GM12878 (cell line): ENCODE results near the gene FTO. TPM values are rescaled to one million over a fixed set of nuclear protein-coding genes. Genes with fewer than 3 reads are reported as not detected.

Experiments
- ATAC-seq: fragments of 200-7000 bp; cut with Tn5 transposase; 3 replicates; pipeline ENCODE4 v1.9.1; 2020; ENCODE audit warnings: mild to moderate bottlenecking, moderate library complexity
- BruUV-seq: library from RNA; stranded (reverse); fragments of 400-500 nt; replicated peaks from 2 replicates; lab custom pipeline; 2021; lab: Mats Ljungman, UMichigan
- CTCF ChIA-PET: fragments of 300-600 bp; sonication (Branson Sonifier 250); formaldehyde crosslinking; extraction: SDS; loops from one replicate; lab custom pipeline; 2021; ENCODE audit warnings: inconsistent platforms; lab: Yijun Ruan, JAX
- POLR2A ChIA-PET: fragments of 350-600 bp; formaldehyde crosslinking; extraction: SDS; loops from one replicate; lab custom pipeline; 2021; ENCODE audit warnings: inconsistent platforms; lab: Charles Lee
- RAD21 ChIA-PET: fragments of 300-600 bp; sonication (Branson Sonifier 250); formaldehyde crosslinking; loops from one replicate; lab custom pipeline; 2023; ENCODE audit warnings: antibody characterized with exemption; ENCODE audit not compliant: unreplicated experiment; lab: Charles Lee
- SMC1A ChIA-PET: fragments of 300-600 bp; sonication (Branson Sonifier 250); formaldehyde crosslinking; loops from one replicate; lab custom pipeline; 2023; ENCODE audit not compliant: unreplicated experiment, uncharacterized antibody; lab: Charles Lee
- DNase-seq: peaks from one replicate; pipeline ENCODE4 v3.0.0-alpha.2; 2011; ENCODE audit warnings: low read depth, low spot score
- FAIRE-seq: peaks from 3 replicates; lab custom pipeline; 2011; peaks lifted over from hg19 to GRCh38; lab: Jason Lieb, UNC
- H2AFZ ChIP-seq: 2 replicates; pipeline ENCODE4 v1.6.0; 2011; ENCODE audit warnings: low read depth, low read length, control low read depth; ENCODE audit not compliant: control insufficient read depth
- H3K27ac ChIP-seq: 2 replicates; pipeline ENCODE4 v1.5.1; 2011; ENCODE audit warnings: control low read depth; ENCODE audit not compliant: control insufficient read depth, insufficient read depth
- H3K27me3 ChIP-seq, 2 experiments: replicated peaks in 1 of 2; 2 replicates each; pipeline versions ENCODE4 v1.6.0 to v1.6.1; 2011; ENCODE audit warnings: low read length in 1 of 2; ENCODE audit not compliant: control insufficient read depth in 2 of 2, insufficient read depth in 2 of 2
- H3K36me3 ChIP-seq, 2 experiments: 2 replicates each; pipeline ENCODE4 v1.5.1; 2011; ENCODE audit warnings: low read length in 1 of 2; ENCODE audit not compliant: control insufficient read depth in 2 of 2, insufficient read depth in 2 of 2
- H3K4me1 ChIP-seq: 2 replicates; pipeline ENCODE4 v1.6.1; 2011; ENCODE audit warnings: mild to moderate bottlenecking, low read length, moderate library complexity, mixed read lengths; ENCODE audit not compliant: control insufficient read depth, insufficient read depth
- H3K4me2 ChIP-seq: 2 replicates; pipeline ENCODE4 v1.6.0; 2011; ENCODE audit warnings: control low read depth; ENCODE audit not compliant: control insufficient read depth, insufficient read depth
- H3K4me3 ChIP-seq: fragments of 200-600 bp; sonication (generic); 2 replicates; pipeline ENCODE4 v1.5.1; 2016
- H3K79me2 ChIP-seq: 2 replicates; pipeline ENCODE4 v1.6.0; 2011; ENCODE audit warnings: low read length; ENCODE audit not compliant: control insufficient read depth, insufficient read depth
- H3K9ac ChIP-seq: 2 replicates; pipeline ENCODE4 v1.8.0; 2011; ENCODE audit warnings: low read length, control low read depth, mixed read lengths; ENCODE audit not compliant: control insufficient read depth, insufficient read depth
- H3K9me3 ChIP-seq: replicated peaks from 3 replicates; pipeline ENCODE4 v1.5.1; 2011; ENCODE audit warnings: mild to moderate bottlenecking, low read length; ENCODE audit not compliant: control insufficient read depth, insufficient read depth
- H4K20me1 ChIP-seq: 2 replicates; pipeline ENCODE4 v1.6.0; 2011; ENCODE audit not compliant: control insufficient read depth, insufficient read depth
- CTCF ChIP-seq, 3 experiments: IDR thresholded peaks in 2 of 3; conservative IDR thresholded peaks in 1 of 3; 2 replicates each; pipeline ENCODE4 v1.5.1; 2011; ENCODE audit warnings: low read depth in 3 of 3, low read length in 3 of 3, mild to moderate bottlenecking in 3 of 3, control low read depth in 2 of 3, moderate library complexity in 2 of 3, inconsistent platforms in 1 of 3, mixed read lengths in 1 of 3; ENCODE audit not compliant: control insufficient read depth in 2 of 3, insufficient read depth in 1 of 3; ENCODE audit errors: extremely low read depth in 1 of 3
- EP300 ChIP-seq, 2 experiments: fragments of 150-350 bp in 1 of 2; IDR thresholded peaks; 2 replicates each; pipeline ENCODE4 v1.6.1; 2011 to 2012; ENCODE audit warnings: low read depth in 2 of 2, low read length in 2 of 2, borderline replicate concordance in 1 of 2, improper control_type of control experiment in 1 of 2, inconsistent platforms in 1 of 2; ENCODE audit not compliant: control insufficient read depth in 1 of 2
- IRF4 ChIP-seq: IDR thresholded peaks from 2 replicates; pipeline ENCODE4 v1.6.1; 2011; ENCODE audit warnings: low read depth, low read length
- MYB ChIP-seq: fragments of 150-350 bp; IDR thresholded peaks from 2 replicates; pipeline ENCODE4 v1.6.1; 2014; ENCODE audit warnings: mild to moderate bottlenecking, low read depth, low read length, borderline replicate concordance
- NBN ChIP-seq: fragments of 450-650 bp; IDR thresholded peaks from 2 replicates; pipeline ENCODE4 v1.6.1; 2016
- NFIC ChIP-seq: IDR thresholded peaks from 2 replicates; pipeline ENCODE4 v1.6.1; 2012; ENCODE audit warnings: low read depth, mild to moderate bottlenecking, inconsistent platforms, low read length, moderate library complexity
- NR2C2 ChIP-seq: IDR thresholded peaks from 2 replicates; pipeline ENCODE4 v1.6.1; 2011; ENCODE audit warnings: borderline replicate concordance, low read depth; ENCODE audit not compliant: control insufficient read depth, insufficient read length
- PRDM15 ChIP-seq: fragments of 450-650 bp; formaldehyde crosslinking; IDR thresholded peaks from 2 replicates; pipeline ENCODE4 v1.4.0; 2020; ENCODE audit warnings: mild to moderate bottlenecking, moderate library complexity
- RUNX3 ChIP-seq: IDR thresholded peaks from 2 replicates; pipeline ENCODE4 v1.6.1; 2012; ENCODE audit warnings: low read length, inconsistent platforms
- SPI1 ChIP-seq: IDR thresholded peaks from 2 replicates; pipeline ENCODE4 v1.6.1; 2011; ENCODE audit warnings: low read depth, mild to moderate bottlenecking, low read length, moderate library complexity, borderline replicate concordance; ENCODE audit not compliant: insufficient read depth
- SUPT20H ChIP-seq: IDR thresholded peaks from 2 replicates; pipeline ENCODE4 v1.6.1; 2011; ENCODE audit warnings: low read depth, mild to moderate bottlenecking, low read length, moderate library complexity, borderline replicate concordance; ENCODE audit not compliant: control insufficient read depth
- SUZ12 ChIP-seq: fragments of 200-600 bp; sonication (generic); IDR thresholded peaks from one replicate; pipeline ENCODE4 v1.6.1; 2018; ENCODE audit warnings: antibody characterized with exemption, mild to moderate bottlenecking; ENCODE audit not compliant: unreplicated experiment
- TCF3 ChIP-seq: IDR thresholded peaks from 2 replicates; pipeline ENCODE4 v1.6.1; 2012; ENCODE audit warnings: low read depth, mild to moderate bottlenecking, low read length, borderline replicate concordance; ENCODE audit not compliant: insufficient read depth
- ZNF207 ChIP-seq: fragments of 450-650 bp; IDR thresholded peaks from 2 replicates; pipeline ENCODE4 v1.6.1; 2014; ENCODE audit warnings: antibody characterized with exemption, mild to moderate bottlenecking, borderline replicate concordance
- ZNF217 ChIP-seq: fragments of 450-650 bp; IDR thresholded peaks from 2 replicates; pipeline ENCODE4 v1.6.1; 2017; ENCODE audit warnings: antibody characterized with exemption, mild to moderate bottlenecking
- ZNF274 ChIP-seq: IDR thresholded peaks from one replicate; pipeline ENCODE4 v1.8.0; 2011; ENCODE audit not compliant: insufficient read length, insufficient read depth
- ZNF384 ChIP-seq: IDR thresholded peaks from 2 replicates; pipeline ENCODE4 v1.6.1; 2012; ENCODE audit warnings: low read depth, mild to moderate bottlenecking, low read length, improper control_type of control experiment, borderline replicate concordance
- WGBS: methylation state at CpG from one replicate; pipeline ENCODE4 v1.1.6; 2016; ENCODE audit warnings: low lambda C conversion rate; ENCODE audit not compliant: insufficient replicate concordance, insufficient coverage; ENCODE audit errors: missing lambda C conversion rate; 5-methylcytosine and 5-hydroxymethylcytosine counted together
- in situ Hi-C: fragments of 300-500 bp; cut with MboI; formaldehyde crosslinking; loops from 9 replicates; pipeline ENCODE4 v1.14.3; 2018; ENCODE audit warnings: mixed read lengths
- intact Hi-C: fragments of 100-400 bp; cut with micrococcal nuclease; formaldehyde crosslinking; loops from one replicate; pipeline ENCODE4 v1.14.2; 2022; ENCODE audit not compliant: unreplicated experiment
- polyA plus RNA-seq, 11 experiments: library from polyadenylated mRNA; depleted of rRNA in 4 of 11; unstranded in 6 of 11; stranded (reverse) in 5 of 11; fragments of >200 nt; fragmentation: Nextera tagmentation in 4 of 11; fragmentation: Illumina TruSeq in 1 of 11; extraction: Ambion mirVana in 4 of 11; extraction: Trizol in 1 of 11; gene quantifications; 1 replicate in 1 of 11; 2 replicates in 10 of 11; pipeline versions ENCODE4 v1.2.1 to v1.2.3, GENCODE V29; 2011 to 2016; ENCODE audit warnings: inconsistent platforms in 2 of 11, missing spikeins in 2 of 11, low read depth in 1 of 11
- total RNA-seq, 4 experiments: library from RNA; depleted of rRNA in 3 of 4; stranded (reverse); fragments of >200 nt in 3 of 4; fragmentation: Illumina TruSeq in 1 of 4; extraction: Trizol in 1 of 4; gene quantifications; 2 replicates each; pipeline versions ENCODE4 v1.2.1 to v1.2.3, GENCODE V29; 2013 to 2021

The FTO gene
- total and polyA plus RNA-seq, 10 of the 15 experiments (the other 5 are each of a cell fraction or from before 2014, with no cell fraction given): 20.1 to 55.0 (median 47.0) TPM

- FAIRE-seq (no peak), DNase-seq (no peak), ATAC-seq (no peak)
- Histone ChIP-seq H3K9ac (no peak overlapping the region), H3K4me2 (no peak overlapping the region), H3K27me3 (no peaks in the 10 kb centered on the region), H3K79me2 (no peaks in the 10 kb centered on the region), H3K36me3 (0 out of 4 replicates have a peak, but pooled peaks cover 0 to 2% of the 10 kb centered on the region in 2 experiments), H3K4me1 (no peaks in the 10 kb centered on the region), H3K27ac (no peak overlapping the region), H3K9me3 (no peaks in the 10 kb centered on the region), H2AFZ (no peak overlapping the region), H3K4me3 (no peak overlapping the region), H4K20me1 (no peaks in the 10 kb centered on the region)
- CTCF ChIA-PET: interaction anchor here (1.4 kb wide), 1 partner anchor 50 kb away, joined by 3 read pairs; no protein-coding TSS in a partner anchor
- intact Hi-C loops: no loop called here
- in situ Hi-C loops: no loop called here
- BruUV-seq: no TSS peak
- RAD21 ChIA-PET: interaction anchor here (0.6 kb wide), 1 partner anchor 81 kb away, joined by 3 read pairs; no protein-coding TSS in a partner anchor
- WGBS: 67% methylated on average over 3 of the region's 3 CpGs
- POLR2A ChIA-PET: no interaction called here
- SMC1A ChIA-PET: no interaction called here
- no peak for TF ChIP-seq SUZ12
- no peak for TF ChIP-seq NFIC
- no peak for TF ChIP-seq SPI1
- TF ChIP-seq IRF4: no peak
- TF ChIP-seq TCF3: no peak
- no peak for TF ChIP-seq EP300 (IDR thresholded peaks at IDR 0.05; ENCODE audit: borderline replicate concordance in 1 of 2, control insufficient read depth in 1 of 2, low read depth in 2 of 2, low read length in 2 of 2)
- TF ChIP-seq NR2C2: no peak
- no peak for TF ChIP-seq ZNF274
- no peak for TF ChIP-seq SUPT20H
- no peak for TF ChIP-seq ZNF207
- no peak for TF ChIP-seq NBN
- TF ChIP-seq ZNF217: no peak
- no peak for TF ChIP-seq ZNF384
- no peak for TF ChIP-seq MYB
- TF ChIP-seq RUNX3: no peak
- TF ChIP-seq PRDM15 (CRISPR knock-in tag): no peak
- TF ChIP-seq CTCF (IDR thresholded peaks at IDR 0.05 in 2 of 3, conservative IDR thresholded peaks at IDR 0.05 in 1 of 3; ENCODE audit: control insufficient read depth in 2 of 3, extremely low read depth in 1 of 3, insufficient read depth in 1 of 3, low read depth in 3 of 3, low read length in 3 of 3): no peak
These were observed 122.7 kb downstream of the FTO start for GRCh38 chr16:53826658-53827057.
